HG03108 (cell line): Measurements from ENCODE around the gene PPOX.

Source experiments
- ATAC-seq: cut with Tn5 transposase; IDR thresholded peaks from one replicate; pipeline ENCODE4 v1.9.1; 2021; ENCODE audit warnings: moderate library complexity; ENCODE audit not compliant: unreplicated experiment

The PPOX gene

GRCh38 chr1:161197560-161198193, 31.5 kb downstream of the PPOX start:
- ATAC-seq: no peak

GRCh38 chr1:161198194-161198896, 32.1 kb downstream of the PPOX start:
- no peak for ATAC-seq

- ATAC-seq: no peak
Observed at GRCh38 chr1:161198897-161199431, 32.7 kb downstream of the PPOX start, which contains the start of gene ADAMTS4. Gene ADAMTS4, minus strand, starts transcription at chr1:161199054. Its CDS starts 427 bp downstream, at chr1:161198627.

GRCh38 chr1:161199506-161200139, 33.4 kb downstream of the PPOX start:
- ATAC-seq: no peak

- ATAC-seq: no peak
Observed at GRCh38 chr1:161200421-161200991, 34.3 kb downstream of the PPOX start.

- no peak for ATAC-seq
Observed at GRCh38 chr1:161200992-161201835, 35.0 kb downstream of the PPOX start.

- peak; percentile 96 for ATAC-seq
Observed at GRCh38 chr1:161201836-161202712, 35.8 kb downstream of the PPOX start, which contains the start of gene NDUFS2. Gene NDUFS2, plus strand, starts transcription at chr1:161202367. Its CDS starts 19 bp downstream, at chr1:161202386.

GRCh38 chr1:161206411-161207140, 40.4 kb downstream of the PPOX start:
- ATAC-seq: no peak

GRCh38 chr1:161207173-161207572, 40.9 kb downstream of the PPOX start:
- no peak for ATAC-seq

GRCh38 chr1:161209790-161210409, 43.7 kb downstream of the PPOX start:
- no peak for ATAC-seq

- ATAC-seq: no peak
Observed at GRCh38 chr1:161214369-161214768, 48.1 kb downstream of the PPOX start.

- no peak for ATAC-seq
Observed at GRCh38 chr1:161215076-161215475, 48.9 kb downstream of the PPOX start, which contains the start of gene FCER1G. Gene FCER1G, plus strand, starts transcription at chr1:161215295. Its CDS starts 27 bp downstream, at chr1:161215322.

- ATAC-seq: peak; percentile 87
Observed at GRCh38 chr1:161216945-161217712, 50.9 kb downstream of the PPOX start.

- no peak for ATAC-seq
Observed at GRCh38 chr1:161217831-161218230, 51.6 kb downstream of the PPOX start.

- no peak for ATAC-seq
Observed at GRCh38 chr1:161218301-161219077, 52.3 kb downstream of the PPOX start.

- ATAC-seq: no peak
Observed at GRCh38 chr1:161219078-161219892, 53.1 kb downstream of the PPOX start.
